Right ventricle myocardium superior (tissue), 1 donor: ENCODE data around the gene DNASE1L1. TPM values are rescaled to one million over a fixed set of nuclear protein-coding genes. Genes with fewer than 3 reads are reported as not detected.

Experiments
- ATAC-seq: fragments of 200-7000 bp; cut with Tn5 transposase; one replicate; pipeline ENCODE4 v1.9.1; 2020; ENCODE audit warnings: mild to moderate bottlenecking; ENCODE audit not compliant: poor library complexity
- DNase-seq: peaks from one replicate; pipeline ENCODE4 v3.0.0-alpha.2; 2020
- intact Hi-C: fragments of 100-400 bp; cut with DNase I; formaldehyde crosslinking; loops from one replicate; pipeline ENCODE4 v1.11.2; 2022
- long read RNA-seq: library from polyadenylated mRNA; unstranded; transcript quantifications from one replicate; pipeline ENCODE4 v2.0.0, GENCODE V29; 2021
- total RNA-seq: library from RNA; stranded (reverse); fragmentation: NEBNext Ultra II Directional; extraction: Animal tissue kit (Norgen Biotek cat#: 25700); gene quantifications from one replicate; pipeline ENCODE4 v1.2.1, GENCODE V29; 2021
- donor health status: DM: no; HTN: yes; CAD: no; lungs with severe emphysema.

DNASE1L1 gene
- 57.7 TPM for total RNA-seq
- long read RNA-seq, transcript DNASE1L1-203 (8 exons, 2,110 nt) = minor isoform, 6 of 140 reads
- long read RNA-seq, transcript DNASE1L1-205 (10 exons, 3,008 nt) = minor isoform, 26 of 140 reads
- long read RNA-seq, transcript DNASE1L1-202 (9 exons, 2,249 nt) = major isoform, 78 of 140 reads
- long read RNA-seq, partial matches to known transcripts = 17 of 140 reads
- long read RNA-seq, other reads (novel, unspliced or antisense) = 11 of 140 reads

- ATAC-seq (peak; percentile 54), DNase-seq (peak; percentile 88)
- intact Hi-C loops = loop anchor here (10.0 kb wide), 1 partner anchor 45 kb away; the partner anchor contains the start of gene PLXNA3
Observed at GRCh38 chrX:154409222-154409871, at the start of gene DNASE1L1. Gene DNASE1L1 (minus strand): TSS chrX:154409254. CDS start chrX:154405568, 3,686 bp downstream.

DNA sequence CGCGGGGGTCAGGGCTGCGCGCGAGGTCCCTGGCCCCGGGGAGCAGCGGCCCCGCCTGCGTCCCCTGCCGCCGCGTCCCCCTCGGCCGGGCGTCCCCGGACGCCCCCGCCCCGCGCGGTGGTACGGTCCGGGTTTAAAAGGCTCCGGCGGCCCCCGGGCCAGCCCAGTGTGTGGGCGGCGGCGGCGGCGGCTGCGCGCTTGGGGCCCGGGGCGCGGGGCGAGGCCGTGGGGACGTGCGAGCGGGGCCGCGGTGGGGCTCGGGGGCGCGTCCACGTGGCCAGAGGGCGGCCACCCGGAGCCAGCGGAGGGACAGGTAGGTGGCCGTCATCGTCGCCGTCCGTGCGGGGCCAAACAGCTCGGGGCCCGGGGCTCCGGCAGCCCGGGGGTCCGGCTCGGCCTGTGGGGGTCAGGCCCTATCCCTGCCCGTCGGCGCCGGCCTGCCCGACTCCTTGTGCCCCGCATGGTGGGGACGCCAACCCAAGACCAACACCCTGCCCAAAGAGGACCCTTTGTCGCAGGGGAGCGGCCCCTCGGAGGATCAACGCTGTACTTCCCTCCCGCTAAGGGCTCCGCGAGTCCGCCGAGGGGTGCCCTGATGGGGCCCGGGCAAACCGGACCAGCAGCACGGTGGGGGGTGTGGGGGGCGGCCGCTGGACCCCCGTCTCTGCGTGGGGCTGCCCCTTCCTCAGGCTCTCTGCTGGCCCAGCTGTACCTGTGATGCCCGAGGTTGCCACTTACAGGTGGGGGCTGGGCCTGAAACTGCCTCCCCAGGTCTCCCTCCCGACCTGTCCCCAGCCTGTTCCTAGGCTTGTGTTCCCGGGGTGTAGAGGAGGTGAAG lies 49.3 kb upstream of the DNASE1L1 start, which contains the start of gene PLXNA3:
PLXNA3 (plus strand) TSS at position 166 of the 838 bp plus-strand sequence. CDS start 1,903 bp downstream, outside the sequence.
- intact Hi-C loops = loop anchor here (10.0 kb wide), 1 partner anchor 54 kb away; the partner anchor contains the start of gene DNASE1L1
- ATAC-seq (peak; percentile 82), DNase-seq (peak; percentile 62)

- intact Hi-C loops = loop anchor here (10.0 kb wide), 1 partner anchor 53 kb away; the partner anchor contains the start of gene DNASE1L1
- peak; percentile 54 for DNase-seq
- peak; percentile 50 for ATAC-seq
Observed at GRCh38 chrX:154457491-154458115, 48.5 kb upstream of the DNASE1L1 start.

GRCh38 chrX:154452823-154453222 lies 43.8 kb upstream of the DNASE1L1 start:
- intact Hi-C loops = loop anchor here (10.0 kb wide), 1 partner anchor 48 kb away; the partner anchor contains the start of gene DNASE1L1
- DNase-seq = no peak
- ATAC-seq = no peak

GRCh38 chrX:154450312-154450711 lies 41.3 kb upstream of the DNASE1L1 start:
- no peak for DNase-seq
- ATAC-seq = no peak
- intact Hi-C loops = loop anchor here (10.0 kb wide), 1 partner anchor 46 kb away; the partner anchor contains the start of gene DNASE1L1

- intact Hi-C loops = loop anchor here (10.0 kb wide), 1 partner anchor 45 kb away; the partner anchor contains the start of gene DNASE1L1
- ATAC-seq (no peak), DNase-seq (no peak)
Observed at GRCh38 chrX:154449618-154450017, 40.6 kb upstream of the DNASE1L1 start.

DNA sequence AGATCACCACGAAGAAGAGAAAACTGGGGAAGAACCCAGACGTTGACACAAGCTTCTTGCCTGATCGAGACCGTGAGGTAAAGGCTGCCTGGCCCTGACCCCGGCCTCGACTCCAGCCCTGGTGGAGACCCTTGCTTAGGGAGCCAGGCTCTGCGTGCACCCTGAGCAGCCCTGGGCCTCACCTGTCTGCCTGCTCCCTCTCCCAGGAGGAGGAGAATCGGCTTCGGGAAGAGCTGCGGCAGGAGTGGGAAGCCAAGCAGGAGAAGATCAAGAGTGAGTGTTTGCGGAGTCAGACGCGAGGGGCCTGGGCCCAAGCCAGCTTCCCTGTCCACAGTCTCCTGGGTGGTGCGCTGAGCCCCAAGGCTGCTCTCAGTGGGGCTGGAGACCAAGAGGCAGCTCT lies 39.4 kb upstream of the DNASE1L1 start:
- intact Hi-C loops = no loop called here
- ATAC-seq (no peak), DNase-seq (no peak)

GRCh38 chrX:154446430-154446829 lies 37.4 kb upstream of the DNASE1L1 start:
- intact Hi-C loops = no loop called here
- ATAC-seq = no peak
- DNase-seq = no peak

DNA sequence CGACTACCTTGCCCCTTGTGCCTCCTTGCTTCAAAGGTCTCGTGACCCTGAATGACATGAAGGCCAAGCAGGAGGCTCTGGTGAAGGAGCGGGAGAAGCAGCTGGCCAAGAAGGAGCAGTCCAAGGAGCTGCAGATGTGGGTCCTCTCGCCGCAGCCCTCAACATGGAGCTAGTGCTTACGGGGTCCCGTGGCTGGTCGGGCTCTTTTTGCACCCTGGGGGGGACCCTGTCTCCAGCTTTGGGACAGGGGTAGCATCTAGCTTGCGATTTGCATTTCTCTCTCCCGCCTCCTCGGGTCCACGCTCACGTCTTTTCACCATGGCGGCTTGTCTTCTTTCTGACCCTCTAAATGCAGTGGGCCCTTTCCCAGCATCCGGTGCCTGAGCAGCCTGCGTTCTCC lies 36.7 kb upstream of the DNASE1L1 start:
- no peak for ATAC-seq
- intact Hi-C loops = no loop called here
- DNase-seq = no peak

DNA sequence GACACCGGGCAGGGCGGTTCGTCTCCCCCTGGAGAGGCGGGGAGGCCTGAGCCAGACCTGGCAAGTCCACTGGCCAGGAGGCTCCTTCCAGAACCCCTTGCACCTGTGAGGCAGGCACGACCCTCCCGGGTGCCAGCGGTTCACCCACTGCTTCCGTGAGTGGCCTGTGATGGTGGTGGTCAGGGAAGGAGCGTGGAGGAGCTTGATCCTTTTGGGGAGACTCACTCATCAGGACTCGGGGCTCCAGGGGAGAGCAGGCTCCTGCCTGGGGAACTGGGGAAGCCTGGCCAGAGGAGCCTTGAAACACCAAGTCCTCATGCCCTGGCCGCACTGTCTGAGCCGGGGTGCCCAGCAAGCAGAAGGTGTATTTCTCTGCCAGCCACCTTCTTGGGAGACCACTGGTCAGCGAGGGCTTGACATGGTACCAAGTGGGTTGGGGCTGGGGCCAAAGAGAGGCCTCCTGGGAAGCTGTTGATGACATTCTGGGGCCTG lies 35.7 kb upstream of the DNASE1L1 start:
- intact Hi-C loops = no loop called here
- no peak for ATAC-seq
- no peak for DNase-seq

DNA sequence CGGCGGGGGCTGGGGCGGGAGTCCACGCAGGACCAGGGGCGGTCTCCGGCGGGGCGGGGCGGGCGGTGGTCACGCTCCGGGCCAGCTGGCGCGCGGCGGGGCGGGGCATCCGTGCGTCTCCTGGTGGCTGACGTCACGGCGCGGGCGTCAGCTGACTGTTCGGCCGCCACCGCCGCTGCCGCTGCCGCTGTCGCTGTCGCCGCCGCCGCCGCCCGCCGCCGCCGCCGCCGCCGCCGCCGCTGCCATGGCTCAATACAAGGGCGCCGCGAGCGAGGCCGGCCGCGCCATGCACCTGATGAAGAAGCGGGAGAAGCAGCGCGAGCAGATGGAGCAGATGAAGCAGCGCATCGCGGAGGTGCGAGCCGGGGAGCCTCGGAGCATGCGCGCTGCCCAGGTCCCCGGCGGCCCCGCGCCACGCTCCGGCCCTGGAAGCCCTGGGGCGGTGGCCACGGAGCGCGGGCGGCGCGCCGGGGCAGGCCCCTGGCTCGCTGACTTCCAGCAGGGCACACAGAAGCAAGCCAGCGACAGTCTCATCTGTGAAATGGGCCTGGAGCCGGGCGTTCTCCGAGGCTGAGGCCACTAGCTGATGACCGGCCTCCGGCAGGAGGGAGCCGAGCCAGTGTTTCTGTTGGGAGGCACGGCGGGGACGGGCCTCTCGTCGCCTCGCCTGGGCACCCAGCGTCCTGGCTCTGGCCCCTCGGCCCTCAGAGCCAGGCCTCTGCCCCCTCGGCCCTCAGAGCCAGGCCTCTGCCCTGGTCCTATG lies 35.1 kb upstream of the DNASE1L1 start, which contains the start of gene FAM50A:
FAM50A (plus strand) TSS at position 150 of the 763 bp plus-strand sequence; CDS start at position 245, 95 bp downstream.
- intact Hi-C loops = no loop called here
- peak; percentile 94 for ATAC-seq

DNA sequence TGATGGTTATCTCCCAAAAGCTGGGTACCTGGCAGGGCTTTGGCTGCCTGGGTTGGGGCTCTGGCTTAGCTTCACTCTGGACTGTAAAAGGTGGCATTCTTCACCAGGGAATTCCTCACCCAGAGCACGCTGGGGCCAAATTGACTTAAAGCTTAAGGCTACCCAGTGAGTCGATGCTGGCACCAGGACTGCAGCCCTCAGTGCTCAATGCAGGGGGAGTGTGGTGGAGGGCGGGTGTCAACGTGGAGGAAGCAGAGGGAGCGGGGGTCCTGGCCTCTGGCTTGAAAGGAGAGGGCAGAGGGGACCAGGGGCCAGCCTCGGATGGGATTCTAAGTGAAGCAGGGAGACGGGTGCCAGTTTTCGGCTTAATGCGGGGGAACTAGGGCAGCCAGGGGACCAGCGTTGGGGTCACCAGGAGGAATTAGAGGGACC lies 34.4 kb upstream of the DNASE1L1 start:
- intact Hi-C loops = no loop called here
- peak; percentile 18 for ATAC-seq

More for the DNA sequence above, 35.1 kb upstream of the DNASE1L1 start, which contains the start of gene FAM50A:
- peak; percentile 91 for DNase-seq

GRCh38 chrX:154441984-154442707 lies 33.1 kb upstream of the DNASE1L1 start:
- intact Hi-C loops = no loop called here

More for the DNA sequence above, 34.4 kb upstream of the DNASE1L1 start:
- DNase-seq = no peak

GRCh38 chrX:154441564-154441963 lies 32.5 kb upstream of the DNASE1L1 start:
- no peak for DNase-seq
- intact Hi-C loops = no loop called here
- no peak for ATAC-seq

More at GRCh38 chrX:154441984-154442707, 33.1 kb upstream of the DNASE1L1 start:
- no peak for DNase-seq
- ATAC-seq = no peak

GRCh38 chrX:154440623-154441357 lies 31.7 kb upstream of the DNASE1L1 start:
- intact Hi-C loops = no loop called here
- ATAC-seq (no peak), DNase-seq (no peak)

DNA sequence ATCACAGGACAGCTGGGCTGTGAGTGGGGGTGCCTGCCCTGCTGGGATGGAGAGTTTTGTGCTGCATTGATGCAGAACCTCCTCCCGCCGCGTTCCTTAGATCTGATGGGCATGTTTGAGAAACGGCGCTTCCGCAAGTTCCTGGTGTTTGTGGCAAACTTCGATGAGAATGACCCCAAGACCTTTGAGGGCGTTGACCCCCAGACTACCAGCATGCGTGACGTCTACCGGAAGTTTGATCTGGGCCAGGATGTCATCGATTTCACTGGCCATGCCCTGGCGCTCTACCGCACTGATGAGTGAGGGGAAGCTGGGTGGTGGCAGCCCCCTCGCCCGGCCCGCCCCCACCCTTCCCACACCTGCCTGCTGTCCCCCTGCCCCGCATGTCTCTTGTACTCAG lies 30.8 kb upstream of the DNASE1L1 start:
- intact Hi-C loops = no loop called here
- DNase-seq (no peak), ATAC-seq (no peak)
